GM13977 (cell line): Measurements from ENCODE around the gene NFXL1.

Source experiments
- DNase-seq: peaks from one replicate; pipeline ENCODE4 v3.0.0; 2012; ENCODE audit warnings: low spot score
- in situ Hi-C: fragments of 300-500 bp; cut with MboI; formaldehyde crosslinking; loops from one replicate; pipeline ENCODE4 v1.12.0; 2022; ENCODE audit warnings: low sequenced_read_pairs, low pct_unique_long_range_greater_than_20kb, mixed read lengths, inconsistent platforms; ENCODE audit not compliant: unreplicated experiment
- TF ChIP-seq, protein P1 (sequence below): IDR thresholded peaks from 2 replicates; pipeline ENCODE4 v1.5.1; 2012; ENCODE audit warnings: mild to moderate bottlenecking, control low read depth; ENCODE audit not compliant: insufficient read depth; ENCODE audit errors: extremely low read depth, missing control alignments

Gene NFXL1

DNA sequence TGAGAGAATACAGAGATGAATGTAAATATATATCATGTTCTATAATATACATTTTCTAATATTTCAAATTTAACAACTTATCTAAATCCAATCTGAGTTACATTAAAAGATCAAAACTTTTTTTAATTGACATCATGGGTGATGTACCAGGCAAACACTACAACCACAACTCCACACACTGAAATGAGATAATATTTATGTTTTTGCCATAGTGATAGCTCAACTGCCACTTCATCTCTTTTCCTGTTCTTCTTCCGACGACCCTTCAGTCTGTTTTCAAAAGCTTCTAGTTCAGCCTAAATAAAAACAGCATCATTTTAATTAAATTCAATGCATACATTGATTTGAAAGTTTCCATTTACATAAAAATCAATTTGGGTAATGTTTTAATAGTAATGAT, 66.3 kb downstream of the NFXL1 start:
- no peak for DNase-seq
- in situ Hi-C loops, result loop anchor here (25.0 kb wide), 1 partner anchor 136 kb away; no protein-coding TSS in a partner anchor
- TF ChIP-seq, protein P1, sequence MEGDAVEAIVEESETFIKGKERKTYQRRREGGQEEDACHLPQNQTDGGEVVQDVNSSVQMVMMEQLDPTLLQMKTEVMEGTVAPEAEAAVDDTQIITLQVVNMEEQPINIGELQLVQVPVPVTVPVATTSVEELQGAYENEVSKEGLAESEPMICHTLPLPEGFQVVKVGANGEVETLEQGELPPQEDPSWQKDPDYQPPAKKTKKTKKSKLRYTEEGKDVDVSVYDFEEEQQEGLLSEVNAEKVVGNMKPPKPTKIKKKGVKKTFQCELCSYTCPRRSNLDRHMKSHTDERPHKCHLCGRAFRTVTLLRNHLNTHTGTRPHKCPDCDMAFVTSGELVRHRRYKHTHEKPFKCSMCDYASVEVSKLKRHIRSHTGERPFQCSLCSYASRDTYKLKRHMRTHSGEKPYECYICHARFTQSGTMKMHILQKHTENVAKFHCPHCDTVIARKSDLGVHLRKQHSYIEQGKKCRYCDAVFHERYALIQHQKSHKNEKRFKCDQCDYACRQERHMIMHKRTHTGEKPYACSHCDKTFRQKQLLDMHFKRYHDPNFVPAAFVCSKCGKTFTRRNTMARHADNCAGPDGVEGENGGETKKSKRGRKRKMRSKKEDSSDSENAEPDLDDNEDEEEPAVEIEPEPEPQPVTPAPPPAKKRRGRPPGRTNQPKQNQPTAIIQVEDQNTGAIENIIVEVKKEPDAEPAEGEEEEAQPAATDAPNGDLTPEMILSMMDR, result no peak

DNA sequence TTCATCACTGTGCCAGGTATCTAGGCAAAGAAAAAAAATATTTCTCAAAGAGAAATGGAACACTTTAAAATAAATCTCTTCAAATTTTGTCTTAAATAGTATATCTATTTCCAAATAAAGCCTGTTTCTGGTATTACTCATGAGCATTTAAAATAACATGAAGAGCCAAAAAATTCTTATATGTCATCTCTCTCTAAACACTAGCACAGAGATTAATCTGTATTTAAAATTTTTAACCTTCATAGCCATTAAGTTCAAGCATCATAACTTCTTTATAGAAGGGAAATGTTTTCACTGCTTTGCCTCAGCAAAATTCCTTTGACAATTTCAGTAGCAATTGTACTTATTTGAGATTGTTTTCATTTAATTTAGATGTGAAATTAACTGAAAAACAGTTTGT, 71.4 kb downstream of the NFXL1 start:
- in situ Hi-C loops, result loop anchor here (25.0 kb wide), 1 partner anchor 131 kb away; no protein-coding TSS in a partner anchor
- TF ChIP-seq, protein P1, result no peak
- no peak for DNase-seq

DNA sequence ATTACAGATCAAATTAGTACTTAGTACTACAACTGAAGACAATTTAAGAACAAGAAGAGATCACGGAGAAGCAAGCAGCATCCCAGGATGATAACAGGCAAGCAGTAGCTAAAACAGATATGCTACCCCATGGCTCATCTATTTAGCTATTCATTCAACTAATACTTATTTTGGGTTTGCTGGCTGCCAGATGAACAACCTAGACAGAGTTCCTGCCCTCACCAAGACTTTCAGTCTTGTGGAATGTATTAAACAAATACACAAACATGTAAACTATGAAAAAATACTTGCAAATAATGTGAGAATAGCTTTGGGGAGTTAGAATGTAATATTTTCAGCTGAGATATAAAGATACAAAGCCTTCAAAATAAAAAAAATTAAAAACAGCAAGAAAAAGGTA, 74.1 kb downstream of the NFXL1 start:
- DNase-seq, result no peak
- TF ChIP-seq, protein P1, result no peak
- in situ Hi-C loops, result loop anchor here (25.0 kb wide), 1 partner anchor 128 kb away; no protein-coding TSS in a partner anchor

DNA sequence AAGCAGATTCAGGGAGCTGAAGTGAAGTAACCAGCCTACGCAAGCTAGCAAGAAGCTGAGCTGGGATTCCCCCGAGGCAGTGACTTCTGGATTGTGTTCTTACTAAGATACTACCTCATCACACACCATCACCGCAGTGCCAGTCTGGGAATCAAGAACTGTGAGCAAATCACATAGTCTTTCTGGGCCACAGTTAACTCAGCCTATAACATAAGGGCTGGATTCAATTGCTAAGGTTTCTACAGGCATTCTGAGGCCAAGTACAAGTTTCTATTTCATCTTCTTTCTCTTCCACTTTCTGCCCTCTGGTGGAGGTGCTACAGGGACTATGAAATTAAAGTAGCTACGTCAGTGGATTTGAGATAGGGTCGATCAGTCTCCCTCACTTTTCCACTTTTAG, 75.1 kb downstream of the NFXL1 start:
- TF ChIP-seq, protein P1, result peak; percentile 48
- in situ Hi-C loops, result loop anchor here (25.0 kb wide), 1 partner anchor 127 kb away; no protein-coding TSS in a partner anchor
- peak; percentile 67 for DNase-seq

DNA sequence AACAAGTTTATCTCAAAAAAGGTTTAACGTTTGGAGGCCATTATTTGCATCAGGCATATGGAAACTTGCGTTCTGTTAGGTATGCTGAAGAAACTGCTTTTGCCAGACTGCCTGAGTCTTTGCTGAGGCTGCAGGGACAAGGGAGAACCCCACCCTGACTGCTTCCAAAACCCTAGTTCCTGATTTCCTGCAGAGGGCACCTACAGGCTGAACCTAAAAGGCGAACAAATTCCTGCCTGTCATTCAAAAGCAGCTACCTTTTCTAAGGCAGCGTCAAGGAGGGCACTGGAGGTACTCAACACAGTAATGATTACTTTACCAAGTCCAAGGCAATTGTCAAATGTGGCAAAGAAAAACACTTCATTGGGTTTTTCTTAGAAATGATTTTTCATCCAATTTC, 75.9 kb downstream of the NFXL1 start:
- in situ Hi-C loops, result loop anchor here (25.0 kb wide), 1 partner anchor 126 kb away; no protein-coding TSS in a partner anchor
- DNase-seq, result no peak
- TF ChIP-seq, protein P1, result no peak

DNA sequence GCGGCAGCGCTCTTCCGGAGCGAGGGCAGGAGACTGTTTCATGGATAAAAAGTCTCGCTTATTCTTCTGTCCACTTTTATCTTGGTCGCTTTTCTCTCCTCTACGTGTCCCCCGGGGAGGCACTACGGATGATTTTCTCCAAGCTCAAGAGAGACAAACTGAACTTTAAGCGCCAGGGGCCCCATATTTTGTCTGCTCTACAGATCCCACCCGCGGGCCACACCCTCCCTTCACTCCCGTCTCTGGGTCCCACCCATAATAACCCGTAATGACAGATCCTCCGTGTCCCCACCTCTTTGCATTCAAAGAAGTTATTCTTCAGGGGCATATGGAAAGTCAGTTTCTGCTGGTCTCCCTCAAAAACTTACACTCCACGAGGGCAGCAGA, 76.5 kb downstream of the NFXL1 start, which contains the start of gene CORIN:
TSS of gene CORIN (minus strand) at position 160 of the 387 bp plus-strand sequence. CDS start at position 42, 118 bp downstream.
- TF ChIP-seq, protein P1, result no peak
- DNase-seq, result no peak
- in situ Hi-C loops, result loop anchor here (25.0 kb wide), 1 partner anchor 126 kb away; no protein-coding TSS in a partner anchor
